MM.1S (cell line): ENCODE results near the gene IFTAP.

Source experiments
- CTCF ChIP-seq: fragments of 300-600 bp; sonication (generic); IDR thresholded peaks from 2 replicates; pipeline ENCODE4 v1.5.1; 2016; ENCODE audit warnings: antibody characterized with exemption, low read length, mixed read lengths
- EZH2 ChIP-seq: fragments of 300-600 bp; sonication (generic); optimal IDR thresholded peaks from 2 replicates; pipeline ENCODE3; 2017; ENCODE audit warnings: low read depth, mild to moderate bottlenecking, antibody characterized with exemption, low read length, mixed read lengths
- EZH2phosphoT487 ChIP-seq: fragments of 300-600 bp; sonication (generic); IDR thresholded peaks from 2 replicates; pipeline ENCODE4 v1.6.1; 2018; ENCODE audit warnings: antibody characterized with exemption, low read length

DNA sequence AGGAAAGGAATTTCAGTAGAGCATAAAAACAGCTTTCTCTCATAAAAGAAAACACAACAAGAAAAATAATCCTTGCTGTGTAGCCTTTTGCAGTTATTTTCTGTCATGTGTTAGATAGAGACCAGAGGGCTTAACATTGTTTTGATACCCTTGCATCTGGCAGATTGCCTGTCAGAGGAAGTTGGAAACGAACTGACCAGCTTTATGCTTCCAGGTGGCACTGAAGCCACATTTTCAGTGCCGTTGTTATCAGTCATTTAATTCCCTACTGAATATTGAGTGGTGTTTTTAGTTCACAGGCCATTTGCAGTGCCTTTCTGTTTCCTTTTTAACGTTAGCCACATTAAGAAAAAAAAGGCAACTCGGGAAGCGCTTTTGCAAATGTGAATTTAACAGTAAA, 25.2 kb downstream of the IFTAP start:
- no peak for TF ChIP-seq CTCF
- TF ChIP-seq EZH2, result no peak
- TF ChIP-seq EZH2phosphoT487, result no peak
